ENCODE results near the gene PDE1A. TPM values are rescaled to one million over a fixed set of nuclear protein-coding genes. Genes with fewer than 3 reads are reported as not detected.
A peak's percentile ranks its signal among the peaks of the same experiment; 100 is the strongest.

PDE1A gene
- total RNA-seq, 1 donor from 2014 or later, result 0.06 TPM

DNA sequence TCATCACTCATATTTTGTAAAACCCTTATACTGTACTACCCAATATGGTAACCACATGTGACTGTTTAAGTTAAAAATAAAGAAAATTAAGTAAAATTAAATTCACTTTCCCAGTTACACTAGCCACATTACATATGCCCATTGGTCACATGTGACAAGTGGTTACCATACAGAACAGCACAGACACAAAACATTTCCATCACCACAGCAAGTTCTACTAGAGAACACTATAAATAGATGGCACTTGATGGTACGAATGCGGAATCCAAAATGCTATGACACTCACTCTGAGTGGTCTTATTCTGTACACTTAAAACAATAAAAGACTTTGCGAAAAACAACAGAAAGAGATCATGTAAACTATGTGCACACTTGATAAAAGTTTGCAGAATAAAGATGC, 202.2 kb downstream of the PDE1A start:
- DNase-seq (ENCODE audit: extremely low read depth, low read depth, low spot score), result no peak

DNA sequence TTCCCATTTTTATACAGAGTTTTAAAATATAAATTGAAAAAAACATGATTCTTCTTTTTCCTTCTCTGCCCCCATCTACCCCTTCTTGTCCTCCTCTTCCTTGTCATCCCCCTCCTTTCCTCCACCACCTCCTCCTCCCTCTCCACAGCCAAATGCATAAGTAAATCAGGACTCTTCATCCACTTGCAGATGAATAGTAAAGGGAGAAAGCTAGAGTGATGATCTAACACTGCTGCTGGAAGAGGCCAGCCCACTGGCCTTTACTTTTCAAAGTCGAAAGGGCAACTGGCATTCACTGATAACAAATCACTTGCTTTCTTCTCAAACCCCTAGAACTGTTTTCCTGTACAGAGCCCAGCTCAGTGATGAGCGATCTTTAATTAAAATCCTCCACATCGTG, 205.8 kb downstream of the PDE1A start:
- no peak for DNase-seq (ENCODE audit: extremely low read depth, low read depth, low spot score)

DNA sequence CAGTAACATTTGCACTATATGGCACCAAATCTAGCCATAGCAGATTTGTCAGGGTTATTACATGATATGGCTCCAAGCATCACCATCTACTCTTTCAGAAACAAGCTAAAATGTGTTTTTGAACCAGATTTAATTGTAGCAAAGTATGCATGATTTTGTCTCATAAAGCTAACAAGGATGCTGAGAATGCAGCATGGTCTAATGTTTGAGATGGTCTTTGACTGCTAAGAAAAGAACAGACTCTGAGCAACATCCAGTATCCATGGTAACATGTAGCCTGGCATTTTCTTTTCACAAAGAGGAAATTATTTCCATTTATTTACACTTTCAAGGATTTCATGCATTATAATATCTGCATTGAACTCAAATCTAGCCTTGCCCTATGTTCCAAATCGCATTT, 206.5 kb downstream of the PDE1A start:
- no peak for DNase-seq (ENCODE audit: extremely low read depth, low read depth, low spot score)

DNA sequence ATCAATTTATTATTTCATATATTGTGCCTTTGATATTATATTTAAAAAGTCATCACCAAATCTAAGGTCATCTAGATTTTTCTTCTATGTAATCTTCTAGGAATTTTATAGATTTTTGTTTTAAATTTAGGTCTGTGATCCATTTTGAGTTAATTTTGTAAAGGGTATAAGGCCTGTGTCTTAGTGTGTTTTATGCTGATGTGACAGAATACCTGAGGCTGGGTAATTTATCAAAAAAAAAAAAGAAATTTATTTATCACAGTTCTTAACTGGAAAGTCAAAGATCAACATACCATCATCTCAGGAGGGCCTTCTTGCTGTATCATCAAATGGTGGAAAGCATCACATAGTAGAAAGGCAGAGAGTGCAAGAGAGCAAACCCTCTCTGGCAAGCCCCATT, 216.2 kb downstream of the PDE1A start:
- no peak for DNase-seq (ENCODE audit: extremely low read depth, low read depth, low spot score)

DNA sequence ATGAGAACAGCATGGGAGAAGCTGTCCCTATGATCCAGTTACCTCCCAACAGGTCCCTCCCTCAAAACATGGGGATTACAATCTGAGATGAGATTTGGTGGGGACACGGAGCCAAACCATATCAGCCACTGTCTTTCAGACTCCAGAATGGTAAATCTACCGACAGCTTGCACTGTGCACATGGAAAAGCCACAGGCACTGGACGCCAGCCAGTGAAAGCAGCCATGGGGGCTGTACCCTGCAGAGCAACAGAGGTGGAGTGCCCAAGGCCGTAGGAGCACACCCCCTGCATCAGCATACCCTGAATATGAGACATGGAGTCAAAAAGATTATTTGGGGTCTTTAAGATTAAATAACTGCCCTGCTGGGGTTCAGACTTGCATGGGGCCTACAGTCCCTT, 218.4 kb downstream of the PDE1A start:
- no peak for DNase-seq (ENCODE audit: extremely low read depth, low read depth, low spot score)

DNA sequence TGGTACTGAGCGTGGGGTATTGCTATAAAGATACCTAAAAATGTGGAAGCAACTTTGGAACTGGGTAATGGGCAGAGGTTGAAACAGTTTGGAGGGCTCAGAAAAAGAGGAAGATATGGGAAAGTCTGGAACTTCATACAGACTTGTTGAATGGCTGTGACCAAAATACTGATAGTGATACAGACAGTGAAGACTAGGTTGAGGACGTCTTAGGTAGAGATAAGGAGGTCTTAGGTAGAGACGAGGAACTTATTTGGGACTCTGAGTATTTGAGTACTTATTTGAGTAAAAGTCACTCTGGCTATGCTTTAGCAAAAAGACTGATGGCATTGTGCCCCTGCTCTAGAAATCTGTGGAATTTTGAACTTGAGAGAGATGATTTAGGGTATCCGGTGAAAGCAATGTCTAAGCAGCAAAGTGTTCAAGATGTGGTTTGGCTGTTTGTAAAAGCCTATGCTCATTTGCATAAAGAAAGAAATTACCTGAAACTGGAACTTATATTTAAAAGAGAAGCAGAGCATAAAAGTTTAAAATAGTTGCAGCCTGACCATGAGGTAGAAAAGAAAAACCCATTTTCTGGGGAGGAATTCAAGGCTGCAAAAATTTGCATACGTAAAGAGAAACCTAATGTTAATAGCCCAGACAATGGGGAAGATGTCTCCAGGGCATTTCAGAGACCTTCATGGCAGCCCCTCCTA, 219.6 kb downstream of the PDE1A start:
- no peak for DNase-seq (ENCODE audit: extremely low read depth, low read depth, low spot score)

DNA sequence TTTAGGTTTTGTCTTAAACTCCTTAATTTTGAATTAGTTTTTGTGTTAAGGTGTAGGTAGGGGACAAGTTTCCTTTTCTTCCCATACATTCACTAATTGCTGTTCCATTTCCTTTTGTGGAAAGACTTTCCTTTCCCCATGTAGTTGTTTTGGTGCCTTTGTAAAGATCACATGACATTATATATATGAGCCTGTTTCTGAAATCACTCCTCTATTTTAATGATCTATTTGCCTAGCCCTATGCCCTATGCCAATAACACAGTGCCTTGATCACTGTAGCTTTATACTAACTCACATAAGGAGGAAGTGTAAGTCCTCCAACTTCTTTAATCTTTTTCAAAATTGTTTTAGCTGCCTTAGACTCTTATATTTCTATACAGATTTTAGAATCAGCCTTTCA, 229.3 kb downstream of the PDE1A start:
- no peak for DNase-seq (ENCODE audit: extremely low read depth, low read depth, low spot score)

DNA sequence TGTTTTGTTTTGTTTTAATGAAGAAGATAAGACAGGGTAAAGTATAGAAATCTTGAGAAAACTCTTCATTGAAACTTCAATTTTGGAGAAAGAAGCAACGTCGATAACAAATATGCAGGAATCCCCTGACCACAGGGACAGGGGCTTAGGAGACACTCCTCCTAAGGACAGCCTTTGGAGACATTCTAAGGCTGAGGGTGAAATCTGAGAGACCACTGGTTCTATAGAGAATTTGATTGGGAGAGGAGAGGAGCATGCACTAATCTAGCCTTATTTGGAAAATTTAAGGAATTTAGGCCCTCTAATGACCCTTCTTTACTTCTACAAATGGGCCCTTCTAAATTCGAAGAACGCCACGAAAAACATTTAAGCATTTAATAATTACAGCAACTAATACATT, 233.5 kb downstream of the PDE1A start:
- no peak for DNase-seq (ENCODE audit: extremely low read depth, low read depth, low spot score)

DNA sequence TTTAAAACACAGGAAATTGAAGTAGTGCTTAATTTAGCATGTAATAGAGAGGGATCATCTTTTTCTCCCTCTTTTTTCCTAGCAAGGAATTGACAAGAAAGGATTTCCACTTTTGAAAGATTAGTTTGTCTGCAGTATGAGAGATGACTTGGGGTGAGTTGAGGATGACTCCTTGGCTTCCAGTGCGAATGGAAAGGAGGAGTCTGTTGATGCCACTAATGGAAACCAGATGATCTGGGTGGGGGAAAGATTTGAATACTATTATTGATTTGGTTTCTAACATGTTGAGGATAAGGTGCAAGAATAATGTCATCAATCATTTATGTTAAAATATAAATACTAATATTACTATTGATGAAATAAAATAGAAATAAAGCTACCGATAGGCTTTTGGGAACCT, 235.8 kb downstream of the PDE1A start:
- DNase-seq (ENCODE audit: extremely low read depth, low read depth, low spot score), result no peak

DNA sequence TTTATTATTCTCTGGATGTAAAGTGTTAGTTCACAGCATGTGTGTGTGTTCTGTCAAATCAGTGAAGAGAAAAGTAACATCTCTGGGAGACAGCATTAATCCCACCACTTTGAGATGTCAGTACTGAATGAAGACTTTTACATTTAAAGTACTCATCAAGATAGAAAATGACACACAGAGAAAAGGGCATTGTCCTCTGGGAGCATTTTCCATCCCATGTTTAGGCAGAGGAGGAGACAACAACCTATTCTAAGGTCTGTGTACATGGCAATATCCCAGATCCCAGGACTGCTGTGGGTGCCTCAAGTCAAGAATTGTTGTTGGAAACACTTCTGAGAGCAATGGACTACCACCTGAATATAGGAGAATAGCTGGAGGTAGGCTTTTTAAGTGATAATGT, 239.7 kb downstream of the PDE1A start:
- DNase-seq (ENCODE audit: extremely low read depth, low read depth, low spot score), result no peak

DNA sequence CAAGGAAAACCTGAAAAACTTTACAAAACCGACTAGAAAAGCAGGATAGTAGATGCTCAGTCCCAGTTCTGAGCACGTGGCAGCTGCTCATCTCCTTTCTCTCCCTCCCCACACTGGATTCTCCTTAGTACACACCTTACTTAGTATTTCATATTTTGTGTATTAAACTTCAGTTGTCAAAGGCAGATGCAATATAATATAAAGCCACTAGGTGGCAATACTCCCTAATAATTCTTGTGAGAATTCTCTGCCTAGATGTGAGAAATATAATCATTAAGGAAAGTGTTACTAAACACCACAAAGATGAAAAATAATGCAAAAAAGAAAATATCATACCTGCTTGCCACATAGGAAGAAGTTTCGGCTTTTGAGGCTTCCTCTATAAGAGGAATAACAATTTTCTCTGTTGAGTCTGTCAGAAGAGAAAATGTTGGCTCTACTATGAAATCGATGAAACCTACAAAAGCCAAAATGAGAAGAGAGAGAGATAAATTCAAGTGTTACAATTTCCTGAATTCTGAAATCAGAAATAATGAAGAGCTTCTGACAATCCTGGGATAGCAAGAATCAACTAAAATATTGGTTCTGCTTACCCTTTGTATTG, 240.6 kb downstream of the PDE1A start:
- DNase-seq (ENCODE audit: extremely low read depth, low read depth, low spot score), result peak; percentile 31

DNA sequence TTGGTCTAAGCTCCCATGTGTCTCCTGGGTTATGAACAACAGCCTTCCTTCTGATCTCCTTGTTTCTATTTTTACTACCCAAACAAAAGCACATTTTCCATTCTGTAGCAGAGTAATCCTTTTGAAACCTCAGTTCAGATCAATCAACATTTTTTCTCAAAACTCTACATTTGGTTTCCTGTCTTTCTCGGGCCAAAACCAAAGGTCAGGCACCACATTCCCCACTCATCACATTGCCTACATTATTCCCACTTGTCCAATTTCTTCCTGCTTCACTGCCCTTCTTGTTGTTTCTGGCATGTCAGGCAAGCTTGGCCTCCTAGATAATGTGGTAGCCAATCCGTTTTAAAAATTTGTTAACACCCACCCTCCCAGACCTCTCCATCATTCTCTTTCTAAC, 244.4 kb downstream of the PDE1A start:
- peak; percentile 34 for DNase-seq (ENCODE audit: extremely low read depth, low read depth, low spot score)

DNA sequence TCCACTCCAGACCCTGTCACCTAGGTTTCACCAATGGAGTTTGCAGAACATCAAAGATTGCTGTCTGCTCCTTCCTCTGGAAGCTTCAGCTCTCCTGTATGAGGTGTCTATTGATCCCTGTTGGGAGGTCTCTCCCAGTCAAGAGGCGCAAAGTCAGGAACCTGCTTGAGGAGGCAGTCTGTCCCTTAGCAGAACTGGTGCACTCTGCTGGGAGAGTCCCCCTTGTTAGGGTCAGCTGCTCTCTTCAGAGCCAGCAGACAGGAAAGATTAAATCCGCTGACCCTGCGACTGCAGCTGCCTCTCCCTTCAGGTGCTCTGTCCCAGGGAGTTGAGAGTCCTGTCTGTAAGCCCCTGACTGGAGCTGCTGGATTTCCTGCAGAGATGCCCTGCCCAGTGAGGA, 245.5 kb downstream of the PDE1A start:
- DNase-seq (ENCODE audit: extremely low read depth, low read depth, low spot score), result no peak

DNA sequence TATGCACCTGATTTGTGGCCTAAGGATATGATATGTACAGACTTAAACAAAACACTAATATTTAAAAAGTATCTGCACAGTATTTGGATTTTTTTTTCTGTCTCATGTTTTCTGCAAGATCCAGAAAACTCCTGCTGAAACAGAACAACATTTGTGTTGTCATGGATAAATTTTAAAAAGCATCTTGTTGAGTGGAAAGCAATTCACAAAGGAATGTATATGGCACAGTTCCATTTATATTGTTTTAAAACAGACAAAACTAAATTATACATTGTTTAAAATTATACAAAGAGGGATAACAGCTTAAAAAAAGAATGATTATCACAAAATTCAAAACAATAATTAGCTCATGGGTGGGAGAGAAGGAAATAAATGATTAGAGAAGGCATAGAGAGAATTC, 247.7 kb downstream of the PDE1A start:
- DNase-seq (ENCODE audit: extremely low read depth, low read depth, low spot score), result no peak

DNA sequence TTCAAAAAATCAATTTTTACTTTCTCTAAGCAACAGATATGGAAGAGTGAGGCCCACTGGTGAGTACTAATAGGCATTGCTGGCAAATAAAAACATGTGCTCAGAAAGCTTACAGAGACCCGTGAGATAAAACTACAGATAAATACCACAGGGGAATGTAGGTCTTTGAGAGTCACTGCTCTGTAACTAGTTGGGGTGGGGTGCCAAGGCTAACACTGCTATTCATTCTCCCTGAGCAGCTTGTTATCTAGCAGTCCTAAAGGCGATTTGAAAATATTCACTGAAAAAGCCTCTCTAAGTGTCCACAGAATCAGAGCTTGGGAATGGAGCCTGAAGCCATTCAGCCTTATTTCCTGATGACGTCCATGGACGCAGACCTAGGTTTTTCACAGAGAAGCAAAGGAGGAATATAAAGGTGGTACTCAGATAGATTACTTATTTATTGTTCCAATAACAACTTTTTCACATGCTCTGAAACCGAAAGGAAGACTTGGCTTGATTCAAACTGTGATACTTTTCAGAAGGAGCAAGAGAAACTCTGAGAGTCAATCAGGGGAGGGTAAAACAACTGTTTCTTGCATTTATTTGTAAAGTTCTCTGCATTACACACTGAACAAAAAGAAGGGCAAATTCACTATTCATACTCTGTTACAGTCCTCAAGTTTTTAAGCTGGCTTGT, 252.8 kb downstream of the PDE1A start:
- DNase-seq (ENCODE audit: extremely low read depth, low read depth, low spot score), result no peak

DNA sequence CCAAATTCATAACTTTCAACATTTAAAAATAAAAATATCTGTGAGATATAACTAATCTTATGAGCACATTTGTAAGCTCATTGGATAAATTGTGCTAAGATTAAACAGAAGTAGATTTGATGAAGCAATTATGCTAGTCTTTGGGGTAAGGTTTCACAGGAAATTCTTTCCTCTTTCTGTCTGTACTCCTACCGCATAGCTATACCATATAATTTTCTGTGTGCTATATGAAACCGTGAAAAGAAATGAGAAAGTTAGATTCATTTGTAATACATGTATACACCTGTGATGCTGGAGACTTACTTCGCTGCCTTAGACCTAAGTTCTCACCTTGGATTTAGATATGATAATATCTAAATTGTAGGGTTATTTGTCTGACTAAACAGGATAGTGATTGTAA, 256.5 kb downstream of the PDE1A start:
- no peak for DNase-seq (ENCODE audit: extremely low read depth, low read depth, low spot score)

DNA sequence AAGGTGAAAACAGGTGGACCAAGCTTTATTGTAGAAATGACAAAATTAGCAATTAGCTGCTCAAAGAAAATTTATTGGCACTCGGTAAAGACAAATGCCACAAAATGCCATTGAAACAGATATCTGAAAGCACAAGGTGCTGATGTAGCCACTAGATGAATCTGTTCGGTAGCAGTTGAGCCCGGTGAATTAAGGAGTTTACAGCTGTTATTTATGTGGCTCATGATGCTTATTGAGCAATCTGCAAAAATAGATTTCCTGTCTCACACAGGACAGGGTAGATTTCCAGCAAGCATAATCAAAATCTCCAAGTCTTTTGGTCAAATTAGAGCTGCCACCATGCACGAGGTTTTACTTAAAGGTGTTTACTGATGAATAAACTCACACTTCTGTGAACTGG, 259.0 kb downstream of the PDE1A start:
- no peak for DNase-seq (ENCODE audit: extremely low read depth, low read depth, low spot score)

DNA sequence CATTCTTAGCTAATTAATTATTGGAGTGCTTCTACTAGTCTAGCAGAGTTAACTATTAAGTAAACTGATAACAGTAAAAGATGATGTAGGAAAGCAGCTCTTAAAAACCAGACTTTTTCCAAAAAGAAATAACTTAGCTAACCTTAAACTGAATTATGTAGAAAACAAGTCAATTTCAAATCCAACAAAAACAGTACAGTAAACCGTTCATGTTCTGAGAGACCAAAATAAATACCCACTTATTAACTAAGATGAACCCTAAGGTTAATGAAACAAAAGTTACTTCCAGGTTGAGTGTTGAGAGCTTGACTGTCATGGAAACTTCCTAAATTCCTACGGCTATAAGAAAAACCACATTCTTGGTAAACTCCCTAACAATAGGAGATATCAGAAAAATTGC, 260.0 kb downstream of the PDE1A start:
- DNase-seq (ENCODE audit: extremely low read depth, low read depth, low spot score), result no peak

DNA sequence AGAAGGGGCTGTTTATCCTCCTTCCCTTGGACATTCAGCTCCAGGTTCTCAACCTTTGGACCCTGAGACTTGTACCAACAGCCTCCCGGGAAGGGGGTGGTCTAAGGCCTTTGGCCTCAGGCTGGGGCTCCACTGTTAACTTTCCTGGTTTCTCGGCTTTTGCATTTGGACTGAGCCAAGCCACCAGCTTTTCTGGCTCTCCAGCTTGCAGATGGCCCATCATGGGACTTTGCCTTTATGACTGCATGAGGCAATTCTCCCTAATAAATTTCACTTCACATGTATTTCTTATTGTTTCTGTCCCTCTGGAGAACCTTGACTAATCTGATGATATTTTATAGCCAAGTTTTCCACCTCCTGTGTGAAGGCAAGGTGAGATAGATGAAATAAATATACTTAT, 260.4 kb downstream of the PDE1A start:
- no peak for DNase-seq (ENCODE audit: extremely low read depth, low read depth, low spot score)

DNA sequence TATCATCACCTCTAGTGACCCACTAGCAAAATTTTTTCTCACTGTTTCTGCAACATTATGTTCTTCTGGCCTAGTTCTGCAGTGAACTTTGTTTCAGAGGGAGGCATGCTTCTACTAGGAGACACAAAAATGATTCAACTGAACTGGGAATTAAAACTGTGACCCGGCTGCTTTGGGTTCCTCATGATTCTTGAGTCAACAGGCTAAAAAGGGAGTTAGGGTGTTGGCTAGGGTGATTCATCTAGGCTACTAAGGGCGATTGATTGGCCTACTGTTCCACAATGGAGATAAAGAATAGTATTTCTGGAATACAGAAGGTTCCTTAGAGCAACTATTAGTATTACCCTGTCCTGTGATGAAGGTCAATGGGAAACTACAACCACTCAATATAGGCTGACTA, 261.6 kb downstream of the PDE1A start:
- DNase-seq (ENCODE audit: extremely low read depth, low read depth, low spot score), result no peak

DNA sequence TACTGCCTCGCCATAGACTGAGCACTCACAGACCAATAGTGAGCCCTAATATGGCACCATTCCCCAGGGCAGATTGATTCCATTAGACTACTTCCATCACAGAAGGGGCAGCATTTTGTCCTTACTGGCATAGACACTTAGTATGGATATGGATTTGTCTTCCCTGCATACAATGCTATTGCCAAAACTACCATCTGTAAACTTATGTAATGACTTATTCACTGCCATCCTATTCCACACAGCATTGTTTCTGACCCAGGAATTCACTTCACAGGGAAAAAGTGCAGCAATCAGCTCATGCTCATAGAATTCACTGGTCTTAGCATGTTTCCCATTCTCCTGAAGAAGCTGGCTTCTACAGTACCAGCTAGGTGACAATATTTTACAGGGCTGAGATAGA, 262.1 kb downstream of the PDE1A start:
- no peak for DNase-seq (ENCODE audit: extremely low read depth, low read depth, low spot score)

DNA sequence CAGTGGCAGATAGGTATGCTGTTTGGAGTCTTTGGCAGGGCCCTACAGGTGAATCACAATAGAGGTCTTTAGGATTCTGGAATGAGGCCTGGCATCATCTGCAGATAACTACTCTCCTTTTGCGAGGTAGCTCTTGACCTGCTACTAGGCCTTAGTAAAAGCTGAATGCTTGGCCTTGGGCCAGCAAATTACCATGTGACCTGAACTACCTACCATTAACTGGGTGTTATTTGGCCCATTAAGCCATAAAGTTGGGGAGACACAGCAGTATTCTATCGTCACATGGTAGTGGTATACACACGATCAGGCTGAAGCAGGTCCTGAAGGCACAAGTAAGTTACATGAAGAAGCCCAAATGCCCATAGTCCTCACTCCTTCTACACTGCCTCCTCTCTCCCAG, 263.0 kb downstream of the PDE1A start:
- no peak for DNase-seq (ENCODE audit: extremely low read depth, low read depth, low spot score)

All from glomerular endothelial cell (primary cell).